ENCODE results near the gene TDRD7.

- TF ChIP-seq CTCF (conservative IDR thresholded peaks at IDR 0.05 in 1 of 2, IDR thresholded peaks at IDR 0.05 in 1 of 2; ENCODE audit: extremely low read depth in 1 of 2, insufficient read depth in 1 of 2, low read depth in 1 of 2, low read length in 2 of 2) = no peak
- TF ChIP-seq EZH2 (IDR thresholded peaks at IDR 0.05; ENCODE audit: borderline replicate concordance, low read length) = no peak
These were observed 16.0 kb downstream of the TDRD7 start for GRCh38 chr9:97427885-97428284.

All from mammary epithelial cell (primary cell).